HG03175 (cell line): Measurements from ENCODE around the gene CNPY3.

Experiments
- ATAC-seq: cut with Tn5 transposase; IDR thresholded peaks from one replicate; pipeline ENCODE4 v1.9.1; 2021; ENCODE audit warnings: mild to moderate bottlenecking, moderate library complexity; ENCODE audit not compliant: unreplicated experiment

The CNPY3 gene

DNA sequence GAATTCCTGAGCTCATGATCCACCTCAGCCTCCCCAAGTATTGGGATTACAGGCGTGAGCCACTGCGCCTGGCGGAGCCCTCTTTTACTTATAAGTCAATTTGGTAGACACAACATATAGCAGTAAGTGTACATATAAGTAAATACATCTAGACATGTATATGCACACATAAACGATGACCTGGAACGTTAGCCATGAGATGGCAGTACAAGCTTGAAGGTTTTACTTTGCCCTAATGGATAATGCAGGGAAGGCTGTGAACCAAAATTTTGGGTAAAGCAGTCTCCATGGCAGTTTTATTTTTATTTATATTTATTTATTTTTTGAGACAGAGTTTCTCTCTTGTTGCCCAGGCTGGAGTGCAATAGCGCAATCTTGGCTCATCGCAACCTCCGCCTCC is 28.8 kb downstream of the CNPY3 start:
- no peak for ATAC-seq

DNA sequence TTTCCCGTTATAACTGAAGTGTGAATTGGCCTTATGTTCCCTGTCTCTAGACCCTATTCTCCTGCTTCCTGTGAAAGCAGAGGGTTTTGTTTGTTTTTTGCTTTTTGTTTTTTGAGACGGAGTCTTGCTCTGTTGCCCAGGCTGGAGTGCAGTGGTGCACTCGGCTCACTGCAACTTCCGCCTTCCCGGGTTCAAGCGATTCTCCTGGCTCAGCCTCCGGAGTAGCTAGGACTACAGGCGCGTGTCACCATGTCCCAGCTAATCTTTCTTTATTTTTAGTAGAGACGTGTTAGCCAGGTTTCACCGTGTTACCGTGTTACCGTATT is 30.6 kb downstream of the CNPY3 start:
- no peak for ATAC-seq

DNA sequence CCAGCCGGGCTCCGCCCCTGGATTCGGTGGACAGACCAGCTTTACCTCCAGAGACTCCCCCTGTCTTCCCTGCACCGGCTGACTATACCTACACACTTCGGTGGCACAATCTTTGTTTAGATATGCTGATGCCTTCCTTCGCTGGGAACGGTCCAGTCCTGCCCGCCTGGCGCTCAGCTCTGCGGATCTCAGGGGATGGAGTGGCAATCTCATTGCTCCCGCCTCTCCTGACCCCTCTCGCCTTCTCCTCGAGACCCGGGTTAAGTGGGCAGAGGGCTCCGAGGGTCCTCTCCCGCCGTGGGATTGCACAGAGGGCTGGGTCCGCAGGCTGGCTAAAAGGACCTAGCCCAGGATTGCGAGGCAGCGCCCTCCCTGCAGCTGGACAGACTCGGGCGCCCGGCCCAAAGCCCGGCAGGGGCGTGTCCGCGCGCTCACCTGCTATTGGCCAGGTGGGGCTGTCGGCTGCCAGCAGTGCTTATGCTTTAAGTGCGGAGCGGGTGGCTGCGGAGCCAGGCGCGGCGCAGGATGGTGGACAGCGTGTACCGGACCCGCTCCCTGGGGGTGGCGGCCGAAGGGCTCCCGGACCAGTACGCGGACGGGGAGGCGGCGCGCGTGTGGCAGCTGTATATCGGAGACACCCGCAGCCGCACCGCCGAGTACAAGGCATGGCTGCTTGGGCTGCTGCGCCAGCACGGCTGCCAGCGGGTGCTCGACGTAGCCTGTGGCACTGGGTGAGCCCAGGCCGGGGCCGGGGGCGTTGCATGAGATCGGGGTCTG is 31.2 kb downstream of the CNPY3 start, which contains the start of gene GNMT:
TSS of gene GNMT (plus strand) at position 512 of the 777 bp plus-strand sequence. CDS start at position 526, 14 bp downstream.
- ATAC-seq = no peak

DNA sequence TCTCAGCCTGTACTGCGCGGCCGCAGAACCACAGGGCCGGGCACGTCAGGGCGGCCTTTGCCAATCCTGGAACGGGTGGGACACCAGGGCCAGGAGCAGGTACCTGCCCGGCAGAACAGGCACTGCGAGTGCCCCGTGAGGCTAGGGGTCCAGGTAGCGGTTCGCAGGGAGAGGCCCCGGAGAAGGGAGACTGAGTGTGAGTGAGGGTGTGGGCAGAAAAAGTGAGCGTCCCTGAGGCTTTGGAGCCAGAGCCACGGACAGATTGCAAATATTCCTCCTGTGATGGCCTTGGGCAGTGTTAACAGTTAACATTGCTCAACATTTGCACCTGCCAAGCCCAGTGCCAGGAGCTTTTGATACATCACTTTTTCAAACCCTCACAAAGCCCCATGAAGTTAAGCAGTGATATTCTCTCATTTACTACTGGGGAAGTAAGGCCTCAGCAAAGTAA is 31.8 kb downstream of the CNPY3 start:
- no peak for ATAC-seq

DNA sequence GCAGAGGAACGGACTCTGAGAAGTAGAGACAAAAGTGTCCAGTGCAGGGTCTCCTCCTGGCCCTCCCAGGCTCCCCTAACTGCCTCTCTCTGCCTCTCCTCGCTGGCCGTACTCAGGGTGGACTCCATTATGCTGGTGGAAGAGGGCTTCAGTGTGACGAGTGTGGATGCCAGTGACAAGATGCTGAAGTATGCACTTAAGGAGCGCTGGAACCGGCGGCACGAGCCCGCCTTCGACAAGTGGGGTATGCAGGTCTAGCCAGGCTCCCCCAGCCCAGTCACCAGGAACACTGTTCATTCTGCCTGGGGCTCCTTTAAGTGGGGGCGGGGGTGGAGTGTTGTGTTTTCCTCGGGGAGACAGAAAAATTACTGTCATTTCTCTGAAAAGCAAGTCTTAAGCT is 32.8 kb downstream of the CNPY3 start:
- no peak for ATAC-seq

DNA sequence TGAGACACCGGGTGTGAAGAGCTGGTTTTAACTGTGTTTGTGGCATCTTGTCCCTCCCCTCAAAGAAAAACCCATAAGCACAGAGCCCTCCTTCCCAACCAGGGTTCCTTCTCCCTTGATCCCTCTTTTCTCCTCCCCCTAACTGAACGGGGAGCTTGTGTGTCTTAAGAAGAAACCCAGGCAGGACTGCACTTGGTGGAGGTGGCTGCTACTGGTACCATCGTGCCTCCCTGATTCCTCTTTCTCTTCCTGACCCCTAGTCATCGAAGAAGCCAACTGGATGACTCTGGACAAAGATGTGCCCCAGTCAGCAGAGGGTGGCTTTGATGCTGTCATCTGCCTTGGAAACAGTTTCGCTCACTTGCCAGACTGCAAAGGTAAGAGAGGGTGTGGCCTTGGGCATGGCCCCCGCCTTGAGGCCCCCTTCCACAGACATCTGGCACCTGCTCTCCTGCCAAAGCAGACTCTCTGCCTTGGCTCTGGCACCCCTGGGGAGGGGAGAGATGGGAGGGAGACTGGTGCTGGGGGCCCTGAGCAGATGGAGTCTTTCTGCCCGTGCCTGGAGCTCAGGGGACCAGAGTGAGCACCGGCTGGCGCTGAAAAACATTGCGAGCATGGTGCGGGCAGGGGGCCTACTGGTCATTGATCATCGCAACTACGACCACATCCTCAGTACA is 33.4 kb downstream of the CNPY3 start:
- ATAC-seq = no peak

DNA sequence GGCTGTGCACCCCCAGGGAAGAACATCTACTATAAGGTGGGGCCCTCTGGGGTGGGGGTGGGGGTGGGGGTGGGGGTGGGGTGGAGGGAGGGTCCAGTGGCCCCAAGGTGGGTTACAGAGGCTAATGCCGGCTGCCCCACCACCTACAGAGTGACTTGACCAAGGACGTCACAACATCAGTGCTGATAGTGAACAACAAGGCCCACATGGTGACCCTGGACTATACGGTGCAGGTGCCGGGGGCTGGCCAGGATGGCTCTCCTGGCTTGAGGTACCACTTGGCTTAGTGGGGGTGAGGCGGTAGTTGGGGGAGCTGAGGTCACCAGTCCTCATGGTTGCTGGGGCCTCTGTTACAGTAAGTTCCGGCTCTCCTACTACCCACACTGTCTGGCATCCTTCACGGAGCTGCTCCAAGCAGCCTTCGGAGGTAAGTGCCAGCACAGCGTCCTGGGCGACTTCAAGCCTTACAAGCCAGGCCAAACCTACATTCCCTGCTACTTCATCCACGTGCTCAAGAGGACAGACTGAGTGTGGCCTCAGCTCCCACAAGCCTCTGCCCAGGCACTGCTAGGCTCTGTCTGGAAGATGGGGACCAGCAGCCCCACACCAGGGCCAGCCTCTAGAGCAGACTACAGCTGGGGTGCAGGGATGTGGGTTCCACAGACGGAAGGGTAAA is 34.0 kb downstream of the CNPY3 start:
- ATAC-seq = no peak

DNA sequence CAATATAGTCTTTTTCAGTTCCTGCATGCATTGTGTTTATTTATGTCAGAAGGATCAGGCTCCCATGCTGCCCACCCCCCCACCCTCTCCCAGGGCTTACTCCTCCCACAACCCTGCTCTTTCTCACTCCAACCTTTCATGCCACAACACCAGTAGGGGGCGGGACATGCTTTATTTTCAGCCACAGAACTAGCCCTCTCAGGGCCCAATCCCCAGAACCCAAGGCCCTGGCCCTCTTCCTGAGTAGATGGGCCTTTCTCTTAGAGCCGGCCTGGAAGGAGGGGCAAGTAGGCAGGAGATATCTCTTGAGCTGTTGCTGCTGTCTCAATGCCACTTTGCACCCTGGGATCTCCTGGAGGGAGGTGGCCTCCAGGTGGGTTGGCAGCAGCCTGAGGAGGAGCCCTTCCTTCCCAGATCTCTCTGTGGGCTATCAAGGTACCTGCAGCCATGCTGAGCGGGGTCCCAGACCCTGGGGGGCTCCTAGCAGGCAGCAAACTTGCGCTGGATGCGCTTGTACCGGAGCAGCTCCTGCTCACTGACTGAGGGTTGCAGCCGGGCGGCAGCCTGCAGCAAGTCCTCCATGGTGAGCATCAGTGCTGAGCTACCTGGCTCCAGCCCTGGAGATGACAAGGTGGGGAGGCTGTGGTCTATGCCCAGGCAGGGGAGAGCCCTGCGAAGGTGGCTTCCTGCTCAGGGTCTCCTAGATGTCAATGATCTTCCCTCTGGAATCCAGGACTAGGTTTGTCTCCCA is 34.8 kb downstream of the CNPY3 start:
- no peak for ATAC-seq

DNA sequence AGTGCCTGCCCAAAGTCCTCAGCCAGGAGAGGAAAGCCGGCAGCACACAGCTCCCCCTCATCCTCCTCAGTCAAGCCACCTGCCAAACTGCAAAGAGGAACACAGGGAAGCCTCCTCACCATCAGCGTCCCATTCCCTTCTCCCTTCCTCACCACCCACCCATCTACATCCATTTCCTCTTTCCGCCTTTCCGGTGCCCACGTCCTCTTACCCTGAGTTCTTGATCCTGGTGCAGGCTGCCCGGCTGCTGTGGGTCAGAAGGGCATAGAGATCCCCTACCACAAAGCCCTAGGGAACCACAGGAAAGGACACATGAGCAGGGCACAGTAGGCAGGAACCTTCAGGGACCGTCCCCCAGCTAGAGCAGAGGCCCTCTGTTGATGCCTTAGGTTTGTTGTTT is 37.3 kb downstream of the CNPY3 start:
- ATAC-seq = no peak

DNA sequence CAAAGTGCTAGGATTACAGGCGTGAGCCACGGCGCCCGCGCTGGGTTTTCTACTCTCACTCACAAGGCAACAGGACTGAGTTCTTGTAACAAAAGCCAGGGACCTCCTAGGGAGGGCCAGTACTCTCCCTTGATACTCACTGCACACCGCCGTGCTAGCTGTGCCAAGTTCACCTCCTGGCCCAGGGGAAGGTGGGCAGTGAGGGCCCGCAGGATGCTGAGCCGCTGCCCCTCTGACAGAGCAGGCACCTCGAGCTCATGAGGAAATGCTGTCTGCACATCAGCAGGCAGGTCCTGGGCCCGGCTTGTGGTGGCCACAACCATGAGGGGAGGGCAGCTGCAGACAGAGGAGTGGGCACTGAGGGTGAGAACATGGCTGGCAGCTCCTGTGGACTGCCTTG is 37.9 kb downstream of the CNPY3 start:
- no peak for ATAC-seq

DNA sequence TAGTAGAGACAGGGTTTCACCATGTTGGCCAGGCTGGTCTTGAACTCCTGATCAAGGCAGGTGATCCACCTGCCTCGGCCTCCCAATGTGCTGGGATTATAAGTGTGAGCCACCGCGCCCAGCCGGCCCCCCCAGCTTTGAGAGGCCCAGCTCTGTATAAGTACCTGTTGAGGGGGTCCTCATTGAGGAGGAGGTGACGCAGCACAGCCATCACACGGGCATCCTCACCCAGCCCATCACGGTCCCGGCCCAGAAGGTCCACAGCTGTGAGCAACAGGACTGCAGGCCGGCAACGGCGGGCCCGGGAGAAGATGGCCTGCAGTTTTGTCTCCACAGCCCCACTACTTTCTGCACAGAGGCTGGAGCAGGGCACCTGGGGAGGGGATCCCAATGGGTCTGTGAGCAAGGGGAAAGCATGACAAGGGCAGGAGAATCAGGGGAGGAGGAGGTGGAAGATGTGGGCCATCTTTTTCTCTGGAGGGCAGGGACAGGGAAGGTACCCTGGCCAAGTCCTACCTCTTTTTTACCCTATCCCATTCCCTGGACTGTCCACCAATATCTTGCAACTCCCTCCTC is 38.9 kb downstream of the CNPY3 start:
- no peak for ATAC-seq

DNA sequence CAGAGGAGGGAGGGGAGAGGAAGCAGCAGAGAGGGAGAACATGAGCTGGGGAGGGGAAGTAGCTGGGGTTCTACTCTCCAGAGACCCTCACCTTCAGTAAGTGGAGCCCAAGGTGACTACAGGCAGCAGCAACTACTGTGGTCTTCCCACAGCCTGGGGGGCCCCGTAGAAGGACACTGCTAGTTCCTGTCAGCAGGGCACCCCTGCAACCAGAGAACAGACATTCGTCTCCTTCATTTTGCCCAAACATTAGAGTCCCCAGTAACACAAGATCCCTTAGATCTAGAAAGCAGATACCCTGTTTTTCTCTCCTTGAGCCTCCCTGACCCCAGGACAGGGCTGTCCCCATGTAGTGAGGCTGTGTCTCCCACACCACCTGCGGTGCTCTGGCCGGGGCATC is 39.5 kb downstream of the CNPY3 start:
- no peak for ATAC-seq

DNA sequence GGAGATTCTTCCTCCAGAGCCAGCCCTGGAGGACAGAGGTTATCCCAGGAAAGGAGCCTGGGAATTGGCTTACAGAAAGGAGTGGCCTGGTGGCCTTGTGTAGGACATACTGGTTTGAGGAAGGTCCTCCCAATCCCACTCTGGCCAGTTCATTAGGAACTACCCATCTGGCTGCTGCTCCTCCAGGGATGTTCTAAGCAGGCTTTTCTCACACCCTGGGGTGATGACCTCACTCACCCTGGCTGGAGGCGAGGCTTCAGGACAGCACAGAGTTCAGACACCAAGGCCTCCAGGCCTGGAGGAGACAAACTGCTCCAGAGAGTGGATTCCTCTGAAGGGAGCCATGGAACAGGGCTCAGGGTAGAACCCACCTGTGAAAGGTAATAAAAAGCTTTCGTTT is 40.2 kb downstream of the CNPY3 start:
- ATAC-seq = no peak

DNA sequence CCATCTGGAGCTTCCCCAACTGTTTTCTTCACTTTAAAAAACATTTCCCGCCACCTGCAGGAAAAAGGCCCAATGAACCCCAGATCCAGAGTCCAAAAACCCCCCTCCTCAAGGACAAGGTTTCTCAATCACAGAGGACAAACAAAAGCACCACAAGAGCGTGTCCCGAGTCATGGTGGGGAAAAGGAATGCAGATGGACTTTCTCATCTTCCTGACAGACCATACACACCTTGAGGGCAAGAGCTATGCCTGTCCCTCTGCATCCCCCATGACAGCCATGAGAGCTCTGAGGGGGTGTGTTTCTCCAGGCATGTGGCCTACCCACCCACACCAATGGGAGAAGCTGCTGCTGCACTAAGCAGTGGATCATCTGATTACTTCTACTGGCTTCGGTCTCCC is 40.7 kb downstream of the CNPY3 start:
- ATAC-seq = no peak

DNA sequence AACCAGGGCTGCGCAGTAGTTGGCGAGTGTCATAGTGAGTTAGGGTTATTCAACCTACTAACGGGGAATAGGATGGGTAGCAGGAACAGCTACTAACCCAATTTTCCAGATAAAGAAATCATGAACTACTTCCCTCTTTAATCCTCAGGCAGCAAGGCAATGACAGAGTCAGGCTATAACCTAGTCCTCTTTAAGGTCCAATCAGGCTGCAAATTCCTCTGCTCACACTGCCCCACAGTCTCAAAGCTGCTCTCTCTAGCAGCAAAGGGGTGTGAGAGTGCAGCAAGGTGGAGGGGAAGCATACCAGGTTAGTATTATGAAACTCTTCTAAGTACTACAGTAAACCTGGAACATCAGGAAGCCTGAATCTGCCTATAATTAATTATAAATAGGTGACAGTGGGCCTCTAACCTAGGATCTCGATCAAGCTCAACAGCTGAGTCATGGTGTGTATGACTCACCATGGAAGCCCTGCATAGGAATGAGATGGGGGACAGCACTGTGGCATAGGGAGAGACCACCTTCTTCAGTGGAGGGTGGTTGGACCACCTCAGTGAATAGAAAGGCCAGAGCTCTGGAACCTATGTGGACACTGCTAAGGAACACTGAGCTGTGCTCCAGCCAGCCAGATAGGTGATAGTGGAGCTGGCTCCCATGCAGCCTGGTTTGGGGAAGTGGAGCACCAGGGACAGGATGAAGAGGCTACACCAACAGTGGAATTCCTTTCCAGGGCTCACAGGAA is 41.8 kb downstream of the CNPY3 start:
- no peak for ATAC-seq

DNA sequence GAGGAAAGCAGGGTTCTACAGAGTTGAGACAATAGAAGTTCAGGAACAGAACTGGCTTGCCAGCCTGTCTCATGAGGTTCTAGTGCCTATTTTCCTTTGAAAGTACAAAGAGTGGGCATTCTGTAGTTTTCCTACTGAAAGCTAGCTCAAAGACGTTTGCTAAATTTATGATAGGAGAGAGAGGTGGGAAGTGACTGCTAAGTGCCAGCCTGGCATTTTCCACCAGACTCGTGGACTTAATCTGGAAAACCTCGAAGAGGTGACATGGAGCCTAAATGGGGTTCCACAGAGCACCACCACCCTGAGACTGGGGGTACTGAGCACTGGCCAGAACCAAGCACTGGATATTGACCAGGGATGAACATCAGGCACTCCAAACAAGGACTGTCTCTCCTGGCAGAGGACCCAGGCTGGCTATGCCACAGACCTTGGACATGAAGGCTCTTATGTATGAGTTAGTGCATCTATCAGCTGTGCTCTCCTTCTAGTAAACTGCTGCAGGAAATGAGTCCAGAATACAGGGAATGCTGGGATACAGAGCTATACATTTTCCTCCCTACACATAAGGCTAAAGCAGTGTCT is 42.6 kb downstream of the CNPY3 start:
- ATAC-seq = no peak

DNA sequence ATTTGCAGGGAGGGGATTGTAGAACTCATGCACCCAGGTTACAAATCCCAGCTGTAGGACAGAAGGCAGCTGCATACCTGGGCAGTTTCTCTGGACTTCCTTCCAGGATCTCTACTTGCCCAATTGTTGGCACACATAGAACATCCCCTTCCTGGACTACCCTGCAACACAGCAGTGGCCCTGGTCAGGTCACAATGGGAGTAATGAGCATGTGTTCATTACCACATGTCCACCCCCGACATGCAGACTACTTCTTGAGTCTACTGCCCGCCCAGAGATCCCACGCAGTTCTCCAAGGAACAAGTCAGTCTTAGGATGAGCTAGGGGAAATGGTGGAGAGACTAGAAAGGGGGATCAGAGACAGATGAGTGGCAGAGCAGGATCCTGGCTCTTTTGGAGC is 44.6 kb downstream of the CNPY3 start:
- no peak for ATAC-seq

DNA sequence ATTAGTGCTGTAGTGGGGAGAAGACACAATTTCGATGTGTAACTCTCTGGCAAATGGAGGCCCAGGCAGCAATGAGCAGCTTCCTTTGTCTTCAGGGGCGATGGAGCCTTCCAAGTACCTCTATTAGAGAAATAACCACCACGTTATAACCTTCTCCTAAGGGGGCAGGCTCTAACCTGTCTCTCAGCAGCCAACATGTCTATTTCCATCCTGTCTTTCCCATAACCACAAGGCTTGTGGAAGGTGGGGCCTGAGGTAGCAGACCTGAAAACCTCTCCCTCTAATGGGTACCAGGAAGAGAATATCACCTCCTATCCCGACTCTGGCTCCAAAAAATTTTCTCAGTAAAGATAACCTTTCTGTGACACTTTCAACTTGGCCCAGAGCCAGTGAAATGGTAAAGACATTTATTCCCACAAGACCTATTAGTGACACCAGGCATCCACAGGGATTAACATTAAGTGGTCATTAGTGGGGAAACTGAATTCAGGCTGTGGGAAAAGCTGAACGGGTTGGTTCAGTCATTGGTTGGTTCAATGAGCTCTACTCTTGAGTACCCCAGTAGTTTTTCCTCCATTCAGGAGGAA is 45.7 kb downstream of the CNPY3 start:
- ATAC-seq = no peak

DNA sequence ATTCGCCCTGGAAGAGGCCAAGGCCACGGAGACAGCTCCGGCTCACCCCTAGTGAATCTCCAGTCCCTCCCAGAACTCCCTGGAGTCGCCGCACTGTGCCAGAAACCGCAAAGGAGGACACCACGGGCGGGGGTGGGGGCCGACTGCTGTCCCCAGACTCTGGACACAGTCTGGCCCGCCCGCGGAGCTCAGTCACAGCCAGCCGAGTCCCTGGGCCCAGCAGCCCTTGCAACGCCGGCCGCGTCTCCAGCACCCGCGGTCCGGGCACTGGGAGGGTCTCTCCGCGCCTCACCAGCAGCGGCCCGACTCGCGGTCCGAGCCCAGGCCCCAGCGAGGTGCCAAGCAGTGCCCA is 49.2 kb downstream of the CNPY3 start:
- peak; percentile 24 for ATAC-seq
